H1 (cell line): Measurements from ENCODE around the gene INSIG1.

Experiments
- BRCA1 ChIP-seq: IDR thresholded peaks from 2 replicates; pipeline ENCODE4 v1.6.1; 2012; ENCODE audit warnings: low read depth, low read length, improper control_type of control experiment
- CTCF ChIP-seq, 3 experiments: IDR thresholded peaks; 1 replicate in 2 of 3; 2 replicates in 1 of 3; pipeline versions ENCODE4 v1.5.1 to v1.6.1; 2011; ENCODE audit warnings: low read length in 3 of 3, mild to moderate bottlenecking in 3 of 3, inconsistent platforms in 2 of 3, low read depth in 1 of 3, moderate library complexity in 1 of 3; ENCODE audit not compliant: insufficient read depth in 1 of 3; ENCODE audit errors: control extremely low read depth in 1 of 3
- EGR1 ChIP-seq: IDR thresholded peaks from 2 replicates; pipeline ENCODE4 v1.6.1; 2011; ENCODE audit warnings: low read depth, low read length, borderline replicate concordance
- EP300 ChIP-seq, 2 experiments: IDR thresholded peaks; 1 replicate in 1 of 2; 2 replicates in 1 of 2; pipeline ENCODE4 v1.6.1; 2011 to 2012; ENCODE audit warnings: low read depth in 2 of 2, low read length in 2 of 2, mild to moderate bottlenecking in 2 of 2, borderline replicate concordance in 1 of 2, inconsistent platforms in 1 of 2, moderate library complexity in 1 of 2

- TF ChIP-seq EP300 (IDR thresholded peaks at IDR 0.05; ENCODE audit: borderline replicate concordance in 1 of 2, low read depth in 2 of 2, low read length in 2 of 2), result no peak
- TF ChIP-seq CTCF (IDR thresholded peaks at IDR 0.05; ENCODE audit: control extremely low read depth in 1 of 3, insufficient read depth in 1 of 3, low read depth in 1 of 3, low read length in 3 of 3), result no peak
- no peak for TF ChIP-seq BRCA1
- no peak for TF ChIP-seq EGR1
Observed at GRCh38 chr7:155294511-155294778, 3.2 kb upstream of the INSIG1 start.
